OCI-LY1 (cell line): ENCODE data around the gene PTPRM.

Source experiments
- H2AFZ ChIP-seq: fragments of 200-600 bp; sonication (generic), shearing (Covaris generic); 2 replicates; pipeline ENCODE4 v1.6.0; 2014; ENCODE audit warnings: antibody characterized with exemption, mild to moderate bottlenecking, low read length
- H3F3A ChIP-seq: fragments of 200-600 bp; sonication (generic), shearing (Covaris generic); 2 replicates; pipeline ENCODE4 v1.6.0; 2014; ENCODE audit warnings: mild to moderate bottlenecking, antibody characterized with exemption, low read length, moderate library complexity; ENCODE audit not compliant: insufficient read depth
- H3K27ac ChIP-seq: fragments of 200-600 bp; sonication (generic); 2 replicates; pipeline ENCODE4 v1.5.1; 2014; ENCODE audit warnings: low read length, mixed run types, mild to moderate bottlenecking, low read depth; ENCODE audit not compliant: poor library complexity, severe bottlenecking
- H3K27me3 ChIP-seq: fragments of 200-600 bp; sonication (generic); 2 replicates; pipeline ENCODE4 v1.6.0; 2014; ENCODE audit warnings: antibody characterized with exemption, mild to moderate bottlenecking, low read length, moderate library complexity; ENCODE audit not compliant: insufficient read depth
- H3K36me3 ChIP-seq: fragments of 200-600 bp; sonication (generic); 2 replicates; pipeline ENCODE4 v1.6.1; 2014; ENCODE audit warnings: mild to moderate bottlenecking, antibody characterized with exemption, low read length, moderate library complexity, mixed read lengths; ENCODE audit not compliant: insufficient read depth
- H3K4me1 ChIP-seq: fragments of 200-600 bp; sonication (generic); 2 replicates; pipeline ENCODE4 v1.5.1; 2014; ENCODE audit warnings: mild to moderate bottlenecking, low read length, moderate library complexity; ENCODE audit not compliant: insufficient read depth, severe bottlenecking
- H3K4me2 ChIP-seq: fragments of 200-600 bp; sonication (generic), shearing (Covaris generic); 2 replicates; pipeline ENCODE4 v1.6.1; 2014; ENCODE audit warnings: low read length
- H3K4me3 ChIP-seq: fragments of 200-600 bp; sonication (generic); 2 replicates; pipeline ENCODE4 v1.5.1; 2014; ENCODE audit warnings: low read length, low read depth, mild to moderate bottlenecking, mixed read lengths; ENCODE audit not compliant: poor library complexity, severe bottlenecking
- H3K79me2 ChIP-seq: fragments of 200-600 bp; shearing (Covaris generic); 2 replicates; pipeline ENCODE4 v1.6.1; 2016; ENCODE audit warnings: mixed run types, low read length, mixed read lengths; ENCODE audit not compliant: insufficient read depth
- H3K9ac ChIP-seq: fragments of 200-600 bp; sonication (generic), shearing (Covaris generic); 2 replicates; pipeline ENCODE4 v1.6.1; 2014; ENCODE audit warnings: mild to moderate bottlenecking, low read length, mixed read lengths
- H3K9me2 ChIP-seq: fragments of 200-600 bp; sonication (generic), shearing (Covaris generic); 2 replicates; pipeline ENCODE4 v1.6.1; 2014; ENCODE audit warnings: low read depth, mild to moderate bottlenecking, low read length, mixed read lengths
- H3K9me3 ChIP-seq: fragments of 200-600 bp; shearing (Covaris generic); 2 replicates; pipeline ENCODE4 v1.6.1; 2014; ENCODE audit warnings: low read length, mixed read lengths
- H4K20me1 ChIP-seq: fragments of 200-600 bp; sonication (generic), shearing (Covaris generic); 2 replicates; pipeline ENCODE4 v1.6.0; 2016; ENCODE audit warnings: mild to moderate bottlenecking, low read length; ENCODE audit not compliant: insufficient read depth
- EZH2 ChIP-seq: fragments of 200-600 bp; sonication (generic), shearing (Covaris generic); IDR thresholded peaks from 2 replicates; pipeline ENCODE4 v1.8.0; 2017; ENCODE audit warnings: borderline replicate concordance, mixed run types, mild to moderate bottlenecking, antibody characterized with exemption, low read length, moderate library complexity, mixed read lengths
- TF ChIP-seq, protein P1 (sequence below): fragments of 200-600 bp; sonication (generic), shearing (Covaris generic); IDR thresholded peaks from 2 replicates; pipeline ENCODE4 v1.5.1; 2017; ENCODE audit warnings: mild to moderate bottlenecking, antibody characterized with exemption, low read length, moderate library complexity, mixed read lengths

Gene PTPRM

DNA sequence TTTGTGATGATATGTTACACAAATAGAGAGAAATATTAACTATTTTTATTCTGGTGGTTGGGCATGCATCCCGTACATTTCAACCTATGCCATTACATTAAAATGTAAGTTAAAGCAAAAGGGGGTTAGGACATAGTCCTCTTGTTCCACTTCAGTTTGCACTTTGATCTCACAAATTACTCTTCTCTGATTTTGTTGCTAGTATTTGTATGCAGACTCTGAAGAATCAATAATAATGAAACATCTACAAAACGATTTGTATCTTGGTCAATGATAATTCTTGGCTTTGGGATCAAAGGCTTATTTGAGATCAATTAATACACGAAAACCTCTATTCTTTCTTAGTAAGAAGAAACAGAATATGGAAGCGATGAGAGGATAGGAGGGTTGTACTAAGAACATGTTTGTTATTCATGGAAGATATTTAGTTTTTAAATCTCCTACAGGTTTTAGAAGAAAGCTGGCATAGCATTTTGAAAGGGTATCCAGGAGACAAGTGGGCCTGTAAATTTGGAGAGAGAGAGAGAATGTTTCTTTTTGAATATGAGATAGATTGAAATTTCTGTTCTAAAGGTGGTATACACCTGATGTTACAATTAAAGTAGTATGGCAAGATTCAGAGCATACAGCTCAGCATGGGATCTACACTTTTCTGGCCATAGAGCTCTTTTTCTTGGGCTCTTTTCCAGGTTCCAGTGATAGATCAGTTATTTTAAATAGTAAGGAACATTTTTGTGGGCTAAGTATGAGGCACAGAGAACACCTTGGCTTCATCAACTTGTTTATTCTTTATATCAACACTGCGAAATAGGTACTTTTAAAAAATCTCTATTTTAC, 347.9 kb downstream of the PTPRM start:
- no peaks in the 10 kb centered on the region for H3K4me1 ChIP-seq
- H2AFZ ChIP-seq, result no peak overlapping the region
- no peaks in the 10 kb centered on the region for H3K79me2 ChIP-seq
- H3F3A ChIP-seq, result no peaks in the 10 kb centered on the region
- TF ChIP-seq, protein P1, sequence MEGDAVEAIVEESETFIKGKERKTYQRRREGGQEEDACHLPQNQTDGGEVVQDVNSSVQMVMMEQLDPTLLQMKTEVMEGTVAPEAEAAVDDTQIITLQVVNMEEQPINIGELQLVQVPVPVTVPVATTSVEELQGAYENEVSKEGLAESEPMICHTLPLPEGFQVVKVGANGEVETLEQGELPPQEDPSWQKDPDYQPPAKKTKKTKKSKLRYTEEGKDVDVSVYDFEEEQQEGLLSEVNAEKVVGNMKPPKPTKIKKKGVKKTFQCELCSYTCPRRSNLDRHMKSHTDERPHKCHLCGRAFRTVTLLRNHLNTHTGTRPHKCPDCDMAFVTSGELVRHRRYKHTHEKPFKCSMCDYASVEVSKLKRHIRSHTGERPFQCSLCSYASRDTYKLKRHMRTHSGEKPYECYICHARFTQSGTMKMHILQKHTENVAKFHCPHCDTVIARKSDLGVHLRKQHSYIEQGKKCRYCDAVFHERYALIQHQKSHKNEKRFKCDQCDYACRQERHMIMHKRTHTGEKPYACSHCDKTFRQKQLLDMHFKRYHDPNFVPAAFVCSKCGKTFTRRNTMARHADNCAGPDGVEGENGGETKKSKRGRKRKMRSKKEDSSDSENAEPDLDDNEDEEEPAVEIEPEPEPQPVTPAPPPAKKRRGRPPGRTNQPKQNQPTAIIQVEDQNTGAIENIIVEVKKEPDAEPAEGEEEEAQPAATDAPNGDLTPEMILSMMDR, result no peak
- TF ChIP-seq EZH2, result no peak
- H3K36me3 ChIP-seq, result no peaks in the 10 kb centered on the region
- no peaks in the 10 kb centered on the region for H3K9me3 ChIP-seq
- no peak overlapping the region for H3K27ac ChIP-seq
- no peak overlapping the region for H3K4me2 ChIP-seq
- H3K9ac ChIP-seq, result no peak overlapping the region
- no peak overlapping the region for H3K4me3 ChIP-seq
- 0 out of 2 replicates have a peak, but pooled peaks cover 2% of the 10 kb centered on the region for H4K20me1 ChIP-seq
- no peaks in the 10 kb centered on the region for H3K27me3 ChIP-seq
- no peaks in the 10 kb centered on the region; the same call in 1 of the 2 replicates for H3K9me2 ChIP-seq

DNA sequence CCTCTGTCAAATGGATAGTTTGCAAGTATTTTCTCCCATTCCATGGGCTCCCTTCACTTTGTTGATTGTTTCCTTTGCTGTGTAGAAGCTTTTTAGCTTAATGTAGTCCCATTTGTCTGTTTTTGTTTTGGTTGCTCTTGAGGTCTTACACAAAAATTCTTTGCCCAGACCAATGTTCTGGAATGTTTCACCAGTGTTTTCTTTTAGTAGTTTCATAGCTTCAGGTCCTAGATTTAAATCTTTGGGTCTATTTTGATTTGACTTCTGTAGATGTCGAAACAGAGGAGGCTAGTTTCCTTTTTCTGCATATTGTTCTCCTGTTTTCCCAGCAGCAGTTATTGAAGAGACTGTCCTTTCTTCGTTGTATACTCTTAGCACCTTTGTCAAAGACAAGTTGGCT, 351.6 kb downstream of the PTPRM start:
- no peak for TF ChIP-seq EZH2
- TF ChIP-seq, protein P1, result no peak
- H3K9me3 ChIP-seq, result no peaks in the 10 kb centered on the region
- H3K79me2 ChIP-seq, result no peaks in the 10 kb centered on the region
- H3K36me3 ChIP-seq, result no peaks in the 10 kb centered on the region
- no peaks in the 10 kb centered on the region for H4K20me1 ChIP-seq
- no peak overlapping the region for H3K4me2 ChIP-seq
- H3K4me3 ChIP-seq, result no peak overlapping the region
- no peak overlapping the region for H2AFZ ChIP-seq
- no peak overlapping the region for H3K27ac ChIP-seq
- no peak overlapping the region for H3K9ac ChIP-seq
- H3K27me3 ChIP-seq, result no peaks in the 10 kb centered on the region
- no peaks in the 10 kb centered on the region for H3F3A ChIP-seq
- H3K9me2 ChIP-seq, result no peaks in the 10 kb centered on the region; the same call in 1 of the 2 replicates
- H3K4me1 ChIP-seq, result no peaks in the 10 kb centered on the region

DNA sequence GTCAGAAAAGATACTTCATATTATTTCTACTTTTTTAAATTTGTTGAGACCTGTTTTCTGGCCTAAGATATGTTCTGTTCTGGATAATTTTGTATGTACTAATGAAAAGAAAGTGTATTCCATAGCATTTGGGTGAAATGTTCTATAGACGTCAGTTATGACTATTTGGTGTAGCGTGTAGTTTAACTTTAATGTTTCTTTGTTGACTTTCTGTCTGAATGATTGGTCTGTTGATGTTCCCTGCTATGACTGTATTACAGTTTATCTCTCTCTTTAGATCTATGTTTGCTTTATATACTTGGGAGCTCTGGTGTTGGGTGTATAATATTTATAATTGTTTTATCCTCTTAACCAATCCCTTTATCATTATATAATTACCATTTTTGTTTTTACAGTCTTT, 352.4 kb downstream of the PTPRM start:
- Histone ChIP-seq H3K4me1 (no peaks in the 10 kb centered on the region), H2AFZ (no peak overlapping the region), H3K79me2 (no peaks in the 10 kb centered on the region), H3K36me3 (no peaks in the 10 kb centered on the region), H3K27ac (no peak overlapping the region), H3K27me3 (no peaks in the 10 kb centered on the region), H3K9ac (no peak overlapping the region), H4K20me1 (no peaks in the 10 kb centered on the region), H3K9me2 (no peaks in the 10 kb centered on the region; the same call in 1 of the 2 replicates), H3F3A (no peaks in the 10 kb centered on the region), H3K9me3 (no peaks in the 10 kb centered on the region), H3K4me2 (no peak overlapping the region), H3K4me3 (no peak overlapping the region)
- TF ChIP-seq, protein P1, result no peak
- no peak for TF ChIP-seq EZH2
